ENCODE measurements around the gene ARL8A. TPM values are rescaled to one million over a fixed set of nuclear protein-coding genes. Genes with fewer than 3 reads are reported as not detected.

Gene ARL8A
- total RNA-seq, 4 donors from 2014 or later, result 21.2 to 31.3 (median 23.1) TPM

GRCh38 chr1:202159534-202160371, 15.2 kb upstream of the ARL8A start:
- WGBS, 2 donors, result 80 to 87% methylated on average over 5 to 6 of the region's 16 CpGs
- intact Hi-C loops (cut with DNase I), result no loop called here

GRCh38 chr1:202158810-202159533, 14.4 kb upstream of the ARL8A start:
- Histone ChIP-seq H3K36me3 (no peaks in the 10 kb centered on the region), H3K27me3 (peaks cover 0 to 6% (median 0%) of the 10 kb centered on the region in 4 donors), H3K27ac (peak overlapping the region; percentile 61 to 83 (median 72)), H3K4me1 (peaks cover 0 to 46% (median 0%) of the 10 kb centered on the region in 3 donors), H3K9me3 (no peaks in the 10 kb centered on the region), H3K4me3 (peak overlapping the region; percentile 14 to 59 (median 36))
- DNase-seq, result no peak
- WGBS, 2 donors, result 75 to 82% methylated on average over 2 to 6 of the region's 10 CpGs
- TF ChIP-seq POLR2A (IDR thresholded peaks at IDR 0.05) (no peak), CTCF (IDR thresholded peaks at IDR 0.05) (no peak)
- intact Hi-C loops (cut with DNase I), result no loop called here

More at GRCh38 chr1:202159534-202160371, 15.2 kb upstream of the ARL8A start:
- H3K9me3 ChIP-seq, result no peaks in the 10 kb centered on the region
- peaks cover 0 to 48% (median 0%) of the 10 kb centered on the region in 3 donors for H3K4me1 ChIP-seq
- H3K27me3 ChIP-seq, result peaks cover 0 to 6% (median 0%) of the 10 kb centered on the region in 4 donors
- no peak for DNase-seq
- no peaks in the 10 kb centered on the region for H3K36me3 ChIP-seq
- H3K4me3 ChIP-seq, result peak overlapping the region; percentile 14 to 59 (median 36)
- TF ChIP-seq POLR2A (IDR thresholded peaks at IDR 0.05), result peak in 1 of 4 donors; percentile 23
- TF ChIP-seq CTCF (IDR thresholded peaks at IDR 0.05), result no peak
- H3K27ac ChIP-seq, result peak overlapping the region; percentile 61 to 83 (median 72)

GRCh38 chr1:202157945-202158344, 13.4 kb upstream of the ARL8A start:
- intact Hi-C loops (cut with DNase I), result no loop called here
- Histone ChIP-seq H3K27me3 (no peaks in the 10 kb centered on the region), H3K9me3 (no peaks in the 10 kb centered on the region), H3K4me1 (peaks cover 0 to 37% (median 0%) of the 10 kb centered on the region in 3 donors), H3K36me3 (no peaks in the 10 kb centered on the region), H3K4me3 (no peak overlapping the region), H3K27ac (no peak overlapping the region)
- WGBS, 2 donors, result 88 to 93% methylated on average over 5 to 8 of the region's 10 CpGs
- TF ChIP-seq POLR2A (IDR thresholded peaks at IDR 0.05), result no peak
- no peak for TF ChIP-seq CTCF (IDR thresholded peaks at IDR 0.05)
- DNase-seq, result no peak

- H3K4me3 ChIP-seq, result no peak overlapping the region
- no peaks in the 10 kb centered on the region for H3K9me3 ChIP-seq
- no peak overlapping the region for H3K27ac ChIP-seq
- peaks cover 0 to 23% (median 0%) of the 10 kb centered on the region in 3 donors for H3K4me1 ChIP-seq
- WGBS, 2 donors, result 73 to 87% methylated on average over 7 of the region's 8 CpGs
- DNase-seq, result no peak
- no peaks in the 10 kb centered on the region for H3K27me3 ChIP-seq
- no peak for TF ChIP-seq POLR2A (IDR thresholded peaks at IDR 0.05)
- no peaks in the 10 kb centered on the region for H3K36me3 ChIP-seq
- intact Hi-C loops (cut with DNase I), result no loop called here
Measured at GRCh38 chr1:202156590-202156989, 12.1 kb upstream of the ARL8A start.

- WGBS, 2 donors, result 31 to 62% methylated on average over 2 to 7 of the region's 8 CpGs
- DNase-seq, result no peak
- intact Hi-C loops (cut with DNase I), result no loop called here
- TF ChIP-seq POLR2A (IDR thresholded peaks at IDR 0.05), result no peak
- Histone ChIP-seq H3K4me3 (no peak overlapping the region), H3K4me1 (peaks cover 0 to 14% (median 0%) of the 10 kb centered on the region in 3 donors), H3K9me3 (no peaks in the 10 kb centered on the region), H3K36me3 (no peaks in the 10 kb centered on the region), H3K27ac (no peak overlapping the region), H3K27me3 (no peaks in the 10 kb centered on the region)
Measured at GRCh38 chr1:202155478-202156021, 11.0 kb upstream of the ARL8A start.

Data from esophagus squamous epithelium (tissue), 5 donors.